Measurements from ENCODE around the gene ASAP3.

DNA sequence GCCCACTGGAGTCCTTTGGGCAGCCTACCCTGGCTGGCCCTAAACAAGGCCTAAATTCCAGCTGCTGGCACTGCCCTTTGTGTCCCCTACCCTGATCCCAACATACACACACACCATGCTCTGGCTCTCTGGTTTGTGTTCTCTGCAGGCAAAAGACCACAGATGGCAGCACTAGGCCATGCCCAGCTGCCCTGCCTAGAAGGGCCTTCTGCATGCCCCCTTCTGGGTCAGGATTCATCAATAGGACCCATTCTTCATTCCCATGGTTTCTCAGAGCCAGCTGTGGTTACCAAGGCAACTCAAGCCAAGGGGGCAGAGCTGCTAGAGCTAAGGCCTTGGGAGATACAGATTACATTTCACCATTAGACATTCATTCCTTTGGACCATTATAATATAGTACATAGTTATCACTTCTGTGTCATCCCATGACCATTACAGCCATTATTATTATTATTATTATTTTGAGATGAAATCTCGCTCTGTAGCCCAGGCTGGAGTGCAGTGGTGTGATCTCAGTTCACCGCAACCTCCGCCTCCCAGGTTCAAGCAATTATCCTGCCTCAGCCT, 17.5 kb downstream of the ASAP3 start:
- TF ChIP-seq, protein P1, sequence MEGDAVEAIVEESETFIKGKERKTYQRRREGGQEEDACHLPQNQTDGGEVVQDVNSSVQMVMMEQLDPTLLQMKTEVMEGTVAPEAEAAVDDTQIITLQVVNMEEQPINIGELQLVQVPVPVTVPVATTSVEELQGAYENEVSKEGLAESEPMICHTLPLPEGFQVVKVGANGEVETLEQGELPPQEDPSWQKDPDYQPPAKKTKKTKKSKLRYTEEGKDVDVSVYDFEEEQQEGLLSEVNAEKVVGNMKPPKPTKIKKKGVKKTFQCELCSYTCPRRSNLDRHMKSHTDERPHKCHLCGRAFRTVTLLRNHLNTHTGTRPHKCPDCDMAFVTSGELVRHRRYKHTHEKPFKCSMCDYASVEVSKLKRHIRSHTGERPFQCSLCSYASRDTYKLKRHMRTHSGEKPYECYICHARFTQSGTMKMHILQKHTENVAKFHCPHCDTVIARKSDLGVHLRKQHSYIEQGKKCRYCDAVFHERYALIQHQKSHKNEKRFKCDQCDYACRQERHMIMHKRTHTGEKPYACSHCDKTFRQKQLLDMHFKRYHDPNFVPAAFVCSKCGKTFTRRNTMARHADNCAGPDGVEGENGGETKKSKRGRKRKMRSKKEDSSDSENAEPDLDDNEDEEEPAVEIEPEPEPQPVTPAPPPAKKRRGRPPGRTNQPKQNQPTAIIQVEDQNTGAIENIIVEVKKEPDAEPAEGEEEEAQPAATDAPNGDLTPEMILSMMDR (IDR thresholded peaks at IDR 0.05): no peak
- TF ChIP-seq ZFX (IDR thresholded peaks at IDR 0.05; ENCODE audit: borderline replicate concordance): no peak
